Measurements from ENCODE around the gene MAPK12. TPM values are rescaled to one million over a fixed set of nuclear protein-coding genes. Genes with fewer than 3 reads are reported as not detected.

MAPK12 gene
- total and polyA plus RNA-seq, 8 donors: 4.7 to 49.6 (median 8.2) TPM

DNA sequence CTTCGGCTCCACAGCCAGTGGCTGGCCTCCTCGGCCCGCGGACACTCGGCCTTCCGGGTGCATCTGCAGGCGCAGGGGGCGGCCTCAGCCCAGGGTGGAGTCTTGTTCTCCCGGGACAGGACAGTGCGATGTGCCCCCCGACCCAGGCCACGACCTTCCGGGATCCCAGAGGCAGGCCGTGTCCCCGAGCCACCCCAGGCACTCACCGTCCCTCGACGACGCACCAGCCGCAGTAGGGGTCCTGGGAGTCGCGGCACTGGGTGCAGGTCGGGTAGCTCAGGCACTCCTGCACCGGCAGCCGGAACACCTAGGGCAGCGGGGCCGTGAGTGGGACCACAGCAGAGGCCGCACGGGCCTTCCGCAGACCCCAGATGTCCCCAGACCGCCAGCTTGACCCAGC is 26.2 kb upstream of the MAPK12 start:
- intact Hi-C loops (cut with DNase I; ENCODE audit: low total_unique reads): no loop called here
- no peaks in the 10 kb centered on the region for H3K27me3 ChIP-seq
- H3K9me3 ChIP-seq: no peaks in the 10 kb centered on the region
- peaks cover 70 to 87% (median 80%) of the 10 kb centered on the region in 4 donors for H3K36me3 ChIP-seq
- H3K4me3 ChIP-seq: no peak overlapping the region
- TF ChIP-seq, protein P1, sequence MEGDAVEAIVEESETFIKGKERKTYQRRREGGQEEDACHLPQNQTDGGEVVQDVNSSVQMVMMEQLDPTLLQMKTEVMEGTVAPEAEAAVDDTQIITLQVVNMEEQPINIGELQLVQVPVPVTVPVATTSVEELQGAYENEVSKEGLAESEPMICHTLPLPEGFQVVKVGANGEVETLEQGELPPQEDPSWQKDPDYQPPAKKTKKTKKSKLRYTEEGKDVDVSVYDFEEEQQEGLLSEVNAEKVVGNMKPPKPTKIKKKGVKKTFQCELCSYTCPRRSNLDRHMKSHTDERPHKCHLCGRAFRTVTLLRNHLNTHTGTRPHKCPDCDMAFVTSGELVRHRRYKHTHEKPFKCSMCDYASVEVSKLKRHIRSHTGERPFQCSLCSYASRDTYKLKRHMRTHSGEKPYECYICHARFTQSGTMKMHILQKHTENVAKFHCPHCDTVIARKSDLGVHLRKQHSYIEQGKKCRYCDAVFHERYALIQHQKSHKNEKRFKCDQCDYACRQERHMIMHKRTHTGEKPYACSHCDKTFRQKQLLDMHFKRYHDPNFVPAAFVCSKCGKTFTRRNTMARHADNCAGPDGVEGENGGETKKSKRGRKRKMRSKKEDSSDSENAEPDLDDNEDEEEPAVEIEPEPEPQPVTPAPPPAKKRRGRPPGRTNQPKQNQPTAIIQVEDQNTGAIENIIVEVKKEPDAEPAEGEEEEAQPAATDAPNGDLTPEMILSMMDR (IDR thresholded peaks at IDR 0.05): no peak
- TF ChIP-seq POLR2AphosphoS5 (IDR thresholded peaks at IDR 0.05) (no peak), EP300 (IDR thresholded peaks at IDR 0.05) (no peak), POLR2A (IDR thresholded peaks at IDR 0.05) (no peak)
- 90 to 94% (median 93%) methylated on average over 16 to 31 of the region's 31 CpGs for WGBS, 5 donors
- H3K27ac ChIP-seq: peak overlapping the region; percentile 87 to 95 (median 94)
- peaks cover 70 to 91% (median 84%) of the 10 kb centered on the region in 4 donors for H3K4me1 ChIP-seq
- no peak for DNase-seq

DNA sequence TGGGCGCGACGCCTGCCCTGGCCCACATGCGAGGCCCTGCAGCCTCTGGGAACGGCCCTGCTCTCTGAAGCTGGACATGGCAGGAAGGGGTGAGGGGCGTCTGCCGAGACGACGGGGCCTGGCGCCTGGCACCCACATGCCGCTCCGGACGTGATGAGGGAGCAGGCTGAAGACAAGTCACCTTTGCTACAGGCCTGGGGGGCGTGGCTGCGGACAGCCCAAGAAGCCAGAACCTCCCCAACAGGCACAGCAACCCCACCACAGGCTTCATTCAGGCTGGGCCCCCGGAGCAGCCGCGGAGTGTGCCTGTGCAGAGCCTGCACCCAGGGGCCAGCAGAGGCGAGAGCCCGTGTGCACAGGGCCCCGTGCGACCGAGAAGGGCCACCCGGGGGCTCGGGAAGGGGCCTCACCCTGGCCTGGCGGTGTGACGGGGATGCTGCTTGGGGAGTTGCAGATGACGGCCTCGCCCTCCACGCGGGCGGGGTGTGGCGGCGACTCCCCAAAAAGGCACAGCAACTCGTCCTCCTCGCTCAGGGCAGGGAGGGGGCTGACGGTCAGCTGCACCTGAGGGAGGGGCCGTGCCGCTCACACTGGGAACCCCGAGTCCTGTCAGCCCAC is 25.3 kb upstream of the MAPK12 start:
- no peak for DNase-seq
- Histone ChIP-seq H3K4me1 (peaks cover 68 to 91% (median 83%) of the 10 kb centered on the region in 4 donors), H3K4me3 (no peak overlapping the region), H3K27me3 (no peaks in the 10 kb centered on the region), H3K36me3 (peaks cover 79 to 96% (median 89%) of the 10 kb centered on the region in 4 donors), H3K27ac (peak overlapping the region; percentile 87 to 95 (median 94)), H3K9me3 (no peaks in the 10 kb centered on the region)
- TF ChIP-seq POLR2A (IDR thresholded peaks at IDR 0.05) (no peak), POLR2AphosphoS5 (IDR thresholded peaks at IDR 0.05) (no peak)
- TF ChIP-seq, protein P1 (IDR thresholded peaks at IDR 0.05): no peak
- whole genome bisulfite sequencing, 5 donors: 63 to 76% (median 74%) methylated on average over 18 to 40 of the region's 40 CpGs
- intact Hi-C loops (cut with DNase I; ENCODE audit: low total_unique reads): no loop called here

DNA sequence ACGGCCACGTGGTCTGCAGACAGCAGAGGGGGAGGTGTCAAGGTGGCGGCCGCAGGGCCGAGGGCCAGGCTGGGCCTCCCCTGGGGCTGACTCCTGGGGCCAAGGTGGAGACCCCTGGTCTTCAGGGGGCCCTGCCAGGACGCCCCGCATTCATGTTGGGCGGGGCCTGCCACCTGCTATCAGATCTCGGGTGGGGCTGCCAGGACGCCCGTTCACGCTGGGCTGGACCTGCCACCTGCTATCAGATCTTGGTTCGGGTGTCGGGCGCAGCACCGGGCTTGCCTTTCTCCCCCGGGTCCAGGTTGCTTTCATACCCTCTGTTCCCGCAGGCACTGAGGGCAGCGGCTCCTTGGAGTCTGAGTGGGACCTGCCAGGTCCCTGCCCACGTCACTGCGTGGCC is 24.8 kb upstream of the MAPK12 start:
- Histone ChIP-seq H3K27me3 (no peaks in the 10 kb centered on the region), H3K4me3 (no peak overlapping the region), H3K9me3 (no peaks in the 10 kb centered on the region), H3K36me3 (peaks cover 85 to 96% (median 91%) of the 10 kb centered on the region in 4 donors), H3K27ac (peak overlapping the region; percentile 87 to 95 (median 94)), H3K4me1 (peaks cover 68 to 91% (median 83%) of the 10 kb centered on the region in 4 donors)
- WGBS, 5 donors: 49 to 72% (median 62%) methylated on average over 5 to 21 of the region's 21 CpGs
- intact Hi-C loops (cut with DNase I; ENCODE audit: low total_unique reads): no loop called here
- peak in 1 of 2 donors; percentile 68 for DNase-seq
- TF ChIP-seq, protein P1 (IDR thresholded peaks at IDR 0.05): no peak
- TF ChIP-seq POLR2A (IDR thresholded peaks at IDR 0.05) (no peak), POLR2AphosphoS5 (IDR thresholded peaks at IDR 0.05) (no peak), EP300 (IDR thresholded peaks at IDR 0.05) (no peak)

DNA sequence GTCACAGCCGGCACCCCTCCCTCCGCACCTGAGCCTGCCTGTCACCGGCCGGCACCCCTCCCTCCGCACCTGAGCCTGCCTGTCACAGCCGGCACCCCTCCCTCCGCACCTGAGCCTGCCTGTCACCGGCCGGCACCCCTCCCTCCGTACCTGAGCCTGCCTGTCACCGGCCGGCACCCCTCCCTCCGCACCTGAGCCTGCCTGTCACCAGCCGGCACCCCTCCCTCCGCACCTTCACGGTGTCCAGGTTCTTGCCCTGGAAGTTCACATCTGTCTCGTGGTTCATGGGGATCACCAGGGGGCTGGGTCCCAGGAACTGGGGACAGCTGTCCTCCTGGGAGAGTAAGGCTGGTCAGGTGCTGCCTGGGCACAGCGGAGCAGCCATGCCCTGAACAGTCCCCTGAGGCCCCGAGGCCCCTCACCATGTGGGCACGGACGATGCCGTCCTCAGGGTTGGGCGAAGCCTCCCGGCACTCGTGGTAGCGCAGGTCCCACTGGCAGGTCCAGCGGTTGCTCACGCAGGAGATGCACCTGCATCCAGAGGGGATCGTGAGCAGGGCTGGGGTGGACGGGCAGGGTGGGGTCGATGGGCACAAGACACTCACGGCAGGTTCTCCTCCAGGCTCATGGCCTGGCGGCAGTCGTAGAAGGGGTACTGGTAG is 24.2 kb upstream of the MAPK12 start:
- DNase-seq: peak in 1 of 2 donors; percentile 70
- 59 to 91% (median 71%) methylated on average over 18 to 29 of the region's 34 CpGs for WGBS, 5 donors
- TF ChIP-seq POLR2A (IDR thresholded peaks at IDR 0.05): no peak
- TF ChIP-seq, protein P1 (IDR thresholded peaks at IDR 0.05): no peak
- TF ChIP-seq POLR2AphosphoS5 (IDR thresholded peaks at IDR 0.05): peak in 1 of 3 donors; percentile 5
- no peak for TF ChIP-seq EP300 (IDR thresholded peaks at IDR 0.05)
- no peaks in the 10 kb centered on the region for H3K9me3 ChIP-seq
- peaks cover 85 to 96% (median 93%) of the 10 kb centered on the region in 4 donors for H3K36me3 ChIP-seq
- intact Hi-C loops (cut with DNase I; ENCODE audit: low total_unique reads): no loop called here
- no peak overlapping the region for H3K4me3 ChIP-seq
- H3K27me3 ChIP-seq: no peaks in the 10 kb centered on the region
- H3K27ac ChIP-seq: peak overlapping the region; percentile 87 to 95 (median 94)
- H3K4me1 ChIP-seq: peaks cover 68 to 91% (median 82%) of the 10 kb centered on the region in 4 donors
